Measurements from ENCODE around the gene PTPRG.
"Not testable (repeated sequence)": the region's sequence is repeated elsewhere in the genome, so short reads cannot be mapped to it uniquely, and the experiment has no call there.

PTPRG gene

GRCh38 chr3:62027796-62028195 lies 466.4 kb downstream of the PTPRG start:
- DNase-seq: no peak

- DNase-seq: no peak
Measured at GRCh38 chr3:62028236-62028635, 466.9 kb downstream of the PTPRG start.

GRCh38 chr3:62032738-62033137 lies 471.4 kb downstream of the PTPRG start:
- no peak for DNase-seq

GRCh38 chr3:62035402-62036057 lies 474.2 kb downstream of the PTPRG start:
- DNase-seq: no peak

GRCh38 chr3:62036726-62037125 lies 475.4 kb downstream of the PTPRG start:
- no peak for DNase-seq

- DNase-seq: not testable (repeated sequence)
Measured at GRCh38 chr3:62038798-62039197, 477.4 kb downstream of the PTPRG start.

GRCh38 chr3:62039586-62039985 lies 478.2 kb downstream of the PTPRG start:
- DNase-seq: no peak

GRCh38 chr3:62041681-62042080 lies 480.3 kb downstream of the PTPRG start:
- DNase-seq: no peak

- DNase-seq: no peak
Measured at GRCh38 chr3:62044874-62045411, 483.6 kb downstream of the PTPRG start.

GRCh38 chr3:62046326-62046725 lies 485.0 kb downstream of the PTPRG start:
- no peak for DNase-seq

GRCh38 chr3:62048577-62048976 lies 487.2 kb downstream of the PTPRG start:
- no peak for DNase-seq

- DNase-seq: no peak
Measured at GRCh38 chr3:62049033-62049432, 487.7 kb downstream of the PTPRG start.

- no peak for DNase-seq
Measured at GRCh38 chr3:62051506-62051905, 490.1 kb downstream of the PTPRG start.

- no peak for DNase-seq
Measured at GRCh38 chr3:62052331-62052730, 491.0 kb downstream of the PTPRG start.

GRCh38 chr3:62056658-62057057 lies 495.3 kb downstream of the PTPRG start:
- DNase-seq: no peak

- no peak for DNase-seq
Measured at GRCh38 chr3:62057339-62058047, 496.1 kb downstream of the PTPRG start.

- no peak for DNase-seq
Measured at GRCh38 chr3:62065985-62066693, 504.8 kb downstream of the PTPRG start.

- no peak for DNase-seq
Measured at GRCh38 chr3:62068337-62068736, 507.0 kb downstream of the PTPRG start.

GRCh38 chr3:62070891-62071290 lies 509.5 kb downstream of the PTPRG start:
- DNase-seq: no peak

GRCh38 chr3:62073038-62073437 lies 511.7 kb downstream of the PTPRG start:
- DNase-seq: no peak

GRCh38 chr3:62084558-62084957 lies 523.2 kb downstream of the PTPRG start:
- DNase-seq: no peak

GRCh38 chr3:62088472-62089104 lies 527.2 kb downstream of the PTPRG start:
- DNase-seq: no peak

- no peak for DNase-seq
Measured at GRCh38 chr3:62090066-62090465, 528.7 kb downstream of the PTPRG start.

Data from T-helper 1 cell (primary cell).